Choroid plexus epithelial cell (primary cell): ENCODE measurements around the gene GPR152.
"Not testable (repeated sequence)": the region's sequence is repeated elsewhere in the genome, so short reads cannot be mapped to it uniquely, and the experiment has no call there.

Source experiments
- DNase-seq: peaks from one replicate; pipeline ENCODE4 v3.0.0-alpha.2; 2010; ENCODE audit warnings: low read depth
- H3K4me3 ChIP-seq: 2 replicates; pipeline ENCODE4 v1.5.1; 2011; ENCODE audit warnings: low read depth, mild to moderate bottlenecking, control low read depth, low read length, moderate library complexity
- CTCF ChIP-seq: conservative IDR thresholded peaks from 2 replicates; pipeline ENCODE4 v1.5.1; 2011; ENCODE audit warnings: low read depth, mild to moderate bottlenecking, control low read depth, inconsistent platforms, low read length, moderate library complexity

Gene GPR152

GRCh38 chr11:67431346-67432249, 20.9 kb downstream of the GPR152 start:
- no peak overlapping the region for H3K4me3 ChIP-seq
- no peak for TF ChIP-seq CTCF
- DNase-seq = no peak

GRCh38 chr11:67429722-67430121, 22.8 kb downstream of the GPR152 start:
- H3K4me3 ChIP-seq = no peak overlapping the region
- no peak for TF ChIP-seq CTCF
- DNase-seq = no peak

- H3K4me3 ChIP-seq = peak overlapping the region; percentile 95
- TF ChIP-seq CTCF = no peak
- DNase-seq = no peak
Measured at GRCh38 chr11:67429038-67429668, 23.4 kb downstream of the GPR152 start.

GRCh38 chr11:67428052-67429001, 24.2 kb downstream of the GPR152 start, which contains the start of gene RPS6KB2:
RPS6KB2 (plus strand) TSS chr11:67428494; CDS start chr11:67428546, 52 bp downstream.
- DNase-seq = peak; percentile 99
- H3K4me3 ChIP-seq = peak within 1 kb of the TSS; percentile 95
- TF ChIP-seq CTCF = no peak

- DNase-seq = not testable (repeated sequence)
- H3K4me3 ChIP-seq = peak overlapping the region; percentile 95
Measured at GRCh38 chr11:67427364-67427859, 25.1 kb downstream of the GPR152 start.

GRCh38 chr11:67423891-67424613, 28.5 kb downstream of the GPR152 start:
- no peak overlapping the region for H3K4me3 ChIP-seq
- TF ChIP-seq CTCF = no peak

More at GRCh38 chr11:67423891-67424613, 28.5 kb downstream of the GPR152 start:
- no peak for DNase-seq
